HG02588 (cell line): ENCODE results near the gene FLAD1.
A peak's percentile ranks its signal among the peaks of the same experiment; 100 is the strongest.

Source experiments
- ATAC-seq: cut with Tn5 transposase; IDR thresholded peaks from one replicate; pipeline ENCODE4 v1.9.1; 2021; ENCODE audit warnings: mild to moderate bottlenecking, moderate library complexity; ENCODE audit not compliant: unreplicated experiment

Gene FLAD1

GRCh38 chr1:154951901-154952657 is 31.1 kb upstream of the FLAD1 start:
- ATAC-seq = no peak

GRCh38 chr1:154952664-154953063 is 30.5 kb upstream of the FLAD1 start:
- ATAC-seq = no peak

GRCh38 chr1:154953611-154954038 is 29.5 kb upstream of the FLAD1 start:
- no peak for ATAC-seq

- ATAC-seq = no peak
Measured at GRCh38 chr1:154954541-154954940, 28.6 kb upstream of the FLAD1 start.

- no peak for ATAC-seq
Measured at GRCh38 chr1:154955039-154955717, 28.0 kb upstream of the FLAD1 start.

GRCh38 chr1:154955718-154956543 is 27.2 kb upstream of the FLAD1 start, which contains the start of gene PBXIP1:
Gene PBXIP1, minus strand, starts transcription at chr1:154956099. Its CDS starts 2,378 bp downstream, at chr1:154953721.
- peak; percentile 59 for ATAC-seq

- no peak for ATAC-seq
Measured at GRCh38 chr1:154956544-154956941, 26.6 kb upstream of the FLAD1 start.

GRCh38 chr1:154957091-154957657 is 26.0 kb upstream of the FLAD1 start:
- no peak for ATAC-seq

GRCh38 chr1:154958036-154958435 is 25.1 kb upstream of the FLAD1 start:
- ATAC-seq = no peak

GRCh38 chr1:154958681-154959425 is 24.3 kb upstream of the FLAD1 start:
- ATAC-seq = no peak

GRCh38 chr1:154959426-154959780 is 23.7 kb upstream of the FLAD1 start:
- no peak for ATAC-seq

GRCh38 chr1:154960446-154961136 is 22.6 kb upstream of the FLAD1 start:
- no peak for ATAC-seq

GRCh38 chr1:154961207-154962155 is 21.7 kb upstream of the FLAD1 start, which contains the start of gene PYGO2:
Gene PYGO2, minus strand, starts transcription at chr1:154961782. Its CDS starts 206 bp downstream, at chr1:154961576.
- peak; percentile 75 for ATAC-seq

GRCh38 chr1:154962156-154962749 is 20.9 kb upstream of the FLAD1 start:
- ATAC-seq = no peak

GRCh38 chr1:154962795-154963330 is 20.3 kb upstream of the FLAD1 start:
- no peak for ATAC-seq

GRCh38 chr1:154963643-154964042 is 19.5 kb upstream of the FLAD1 start:
- no peak for ATAC-seq

GRCh38 chr1:154964359-154964758 is 18.8 kb upstream of the FLAD1 start:
- no peak for ATAC-seq

GRCh38 chr1:154966111-154966510 is 17.0 kb upstream of the FLAD1 start:
- ATAC-seq = no peak
